Activated T-helper 9 cell treated with anti-CD3 and anti-CD28 coated beads, Interleukin-2, amount 50 U/mL, for 16 hours (primary cell): ENCODE results near the gene ABR.
"Not testable (repeated sequence)": the region's sequence is repeated elsewhere in the genome, so short reads cannot be mapped to it uniquely, and the experiment has no call there.

Source experiments
- DNase-seq: peaks from one replicate; pipeline ENCODE4 v3.0.0-alpha.2; 2020; ENCODE audit warnings: low read depth

The ABR gene

GRCh38 chr17:1047879-1048470 is 131.8 kb downstream of the ABR start:
- no peak for DNase-seq

- DNase-seq: no peak
Measured at GRCh38 chr17:1047177-1047878, 132.5 kb downstream of the ABR start.

GRCh38 chr17:1045456-1045855 is 134.3 kb downstream of the ABR start:
- no peak for DNase-seq

- DNase-seq: not testable (repeated sequence)
Measured at GRCh38 chr17:1044387-1045009, 135.3 kb downstream of the ABR start.

- DNase-seq: no peak
Measured at GRCh38 chr17:1043601-1044251, 136.1 kb downstream of the ABR start.

GRCh38 chr17:1042486-1042885 is 137.3 kb downstream of the ABR start:
- no peak for DNase-seq

GRCh38 chr17:1041746-1042145 is 138.0 kb downstream of the ABR start:
- no peak for DNase-seq

- no peak for DNase-seq
Measured at GRCh38 chr17:1040216-1040600, 139.6 kb downstream of the ABR start.

- DNase-seq: no peak
Measured at GRCh38 chr17:1039511-1040215, 140.1 kb downstream of the ABR start.

- DNase-seq: no peak
Measured at GRCh38 chr17:1039123-1039507, 140.7 kb downstream of the ABR start.

GRCh38 chr17:1038459-1039122 is 141.2 kb downstream of the ABR start:
- no peak for DNase-seq

- no peak for DNase-seq
Measured at GRCh38 chr17:1037238-1037879, 142.4 kb downstream of the ABR start.

GRCh38 chr17:1036845-1037237 is 142.9 kb downstream of the ABR start:
- DNase-seq: no peak

- DNase-seq: no peak
Measured at GRCh38 chr17:1036171-1036844, 143.5 kb downstream of the ABR start.

GRCh38 chr17:1035546-1036170 is 144.1 kb downstream of the ABR start:
- DNase-seq: no peak

GRCh38 chr17:1034652-1035210 is 145.1 kb downstream of the ABR start:
- DNase-seq: no peak

GRCh38 chr17:1033503-1033902 is 146.3 kb downstream of the ABR start:
- no peak for DNase-seq

GRCh38 chr17:1032391-1032790 is 147.4 kb downstream of the ABR start:
- no peak for DNase-seq

GRCh38 chr17:1031711-1032110 is 148.1 kb downstream of the ABR start:
- no peak for DNase-seq
